ENCODE results near the gene SESN1. TPM values are rescaled to one million over a fixed set of nuclear protein-coding genes. Genes with fewer than 3 reads are reported as not detected.

The SESN1 gene
- total RNA-seq, 4 donors from 2014 or later, result 50.7 to 80.9 (median 61.8) TPM

DNA sequence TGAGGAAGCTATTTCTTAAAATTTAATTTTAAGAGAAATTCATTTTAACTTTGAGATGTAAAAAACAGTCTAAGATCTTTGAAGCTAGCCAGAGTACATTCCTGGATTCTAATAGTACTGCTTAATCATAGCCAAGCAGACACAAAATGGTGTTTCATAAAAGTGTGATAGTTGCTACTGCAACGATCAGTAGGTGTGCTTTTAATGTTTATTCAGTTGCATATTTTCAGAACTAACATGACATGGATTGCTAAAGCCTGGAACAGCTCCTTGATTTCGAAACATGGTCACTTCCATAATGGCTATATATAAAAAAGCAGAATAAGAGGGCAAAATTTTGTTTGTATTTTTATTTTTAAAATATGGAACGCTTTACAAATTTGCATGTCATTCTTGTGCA lies 35.5 kb downstream of the SESN1 start:
- WGBS, result 39% methylated on average over 3 of the region's 3 CpGs
- peak overlapping the region in 1 of 4 donors; percentile 3 for H3K4me3 ChIP-seq
- peak overlapping the region; percentile 54 to 69 (median 65) for H3K27ac ChIP-seq (replicated peaks in 1 of 4)
- peaks cover 44 to 92% (median 80%) of the 10 kb centered on the region in 4 donors for H3K4me1 ChIP-seq
- TF ChIP-seq POLR2A (IDR thresholded peaks at IDR 0.05; ENCODE audit: low read depth), result no peak
- TF ChIP-seq EP300 (IDR thresholded peaks at IDR 0.05), result no peak
- peak in 1 of 2 donors; percentile 60 for TF ChIP-seq POLR2AphosphoS5 (IDR thresholded peaks at IDR 0.05)
- TF ChIP-seq, protein P1, sequence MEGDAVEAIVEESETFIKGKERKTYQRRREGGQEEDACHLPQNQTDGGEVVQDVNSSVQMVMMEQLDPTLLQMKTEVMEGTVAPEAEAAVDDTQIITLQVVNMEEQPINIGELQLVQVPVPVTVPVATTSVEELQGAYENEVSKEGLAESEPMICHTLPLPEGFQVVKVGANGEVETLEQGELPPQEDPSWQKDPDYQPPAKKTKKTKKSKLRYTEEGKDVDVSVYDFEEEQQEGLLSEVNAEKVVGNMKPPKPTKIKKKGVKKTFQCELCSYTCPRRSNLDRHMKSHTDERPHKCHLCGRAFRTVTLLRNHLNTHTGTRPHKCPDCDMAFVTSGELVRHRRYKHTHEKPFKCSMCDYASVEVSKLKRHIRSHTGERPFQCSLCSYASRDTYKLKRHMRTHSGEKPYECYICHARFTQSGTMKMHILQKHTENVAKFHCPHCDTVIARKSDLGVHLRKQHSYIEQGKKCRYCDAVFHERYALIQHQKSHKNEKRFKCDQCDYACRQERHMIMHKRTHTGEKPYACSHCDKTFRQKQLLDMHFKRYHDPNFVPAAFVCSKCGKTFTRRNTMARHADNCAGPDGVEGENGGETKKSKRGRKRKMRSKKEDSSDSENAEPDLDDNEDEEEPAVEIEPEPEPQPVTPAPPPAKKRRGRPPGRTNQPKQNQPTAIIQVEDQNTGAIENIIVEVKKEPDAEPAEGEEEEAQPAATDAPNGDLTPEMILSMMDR (IDR thresholded peaks at IDR 0.05), result no peak
- no peak for DNase-seq (ENCODE audit: extremely low spot score)
- intact Hi-C loops (cut with DNase I), result loop anchor here (5.0 kb wide), 1 partner anchor 47 kb away; no protein-coding TSS in a partner anchor
- H3K27me3 ChIP-seq, result no peaks in the 10 kb centered on the region
- no peaks in the 10 kb centered on the region for H3K36me3 ChIP-seq
- no peaks in the 10 kb centered on the region for H3K9me3 ChIP-seq

- TF ChIP-seq EP300 (IDR thresholded peaks at IDR 0.05) (no peak), POLR2AphosphoS5 (IDR thresholded peaks at IDR 0.05) (no peak), POLR2A (IDR thresholded peaks at IDR 0.05; ENCODE audit: low read depth) (no peak)
- TF ChIP-seq, protein P1 (IDR thresholded peaks at IDR 0.05), result no peak
- H3K27ac ChIP-seq (replicated peaks in 1 of 4), result peak overlapping the region; percentile 54 to 69 (median 65)
- no peak overlapping the region for H3K4me3 ChIP-seq
- intact Hi-C loops (cut with DNase I), result loop anchor here (5.0 kb wide), 1 partner anchor 46 kb away; no protein-coding TSS in a partner anchor
- no peaks in the 10 kb centered on the region for H3K9me3 ChIP-seq
- peaks cover 47 to 90% (median 78%) of the 10 kb centered on the region in 4 donors for H3K4me1 ChIP-seq
- H3K36me3 ChIP-seq, result no peaks in the 10 kb centered on the region
- DNase-seq (ENCODE audit: extremely low spot score), result no peak
- 38% methylated on average over 2 of the region's 2 CpGs for WGBS
- H3K27me3 ChIP-seq, result no peaks in the 10 kb centered on the region
These were observed 36.0 kb downstream of the SESN1 start for GRCh38 chr6:109058620-109059019.

GRCh38 chr6:109056661-109057060 lies 38.0 kb downstream of the SESN1 start:
- H3K4me1 ChIP-seq, result peaks cover 54 to 91% (median 76%) of the 10 kb centered on the region in 4 donors
- intact Hi-C loops (cut with DNase I), result loop anchor here (5.0 kb wide), 1 partner anchor 44 kb away; no protein-coding TSS in a partner anchor
- DNase-seq (ENCODE audit: extremely low spot score), result no peak

DNA sequence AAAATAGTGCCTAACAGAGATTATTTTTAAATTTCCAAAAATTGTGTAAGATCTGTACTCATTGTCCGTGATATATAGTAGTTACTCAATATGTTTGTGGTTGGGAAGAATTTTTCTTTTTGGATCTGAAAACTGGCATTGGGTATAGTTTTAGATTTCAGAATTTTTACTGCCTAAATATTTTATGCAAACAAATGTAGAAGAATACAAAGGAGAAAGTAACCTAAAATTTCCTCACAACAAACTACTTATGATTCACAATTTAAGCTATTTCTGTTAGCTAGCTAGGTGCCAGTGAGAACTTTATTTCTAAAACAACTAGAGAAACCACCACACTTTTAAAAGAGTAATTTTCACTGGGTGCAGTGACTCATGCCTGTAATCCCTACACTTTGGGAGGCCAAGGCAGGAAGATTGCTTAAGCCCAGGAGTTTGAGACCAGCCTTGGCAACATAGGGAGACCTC lies 38.8 kb downstream of the SESN1 start:
- H3K27ac ChIP-seq (replicated peaks in 1 of 4), result peak overlapping the region in 3 of 4 donors; percentile 17 to 53 (median 25)
- no peak overlapping the region for H3K4me3 ChIP-seq
- H3K27me3 ChIP-seq, result no peaks in the 10 kb centered on the region
- peaks cover 54 to 90% (median 73%) of the 10 kb centered on the region in 4 donors for H3K4me1 ChIP-seq
- no peaks in the 10 kb centered on the region for H3K9me3 ChIP-seq
- TF ChIP-seq, protein P1 (IDR thresholded peaks at IDR 0.05), result no peak
- intact Hi-C loops (cut with DNase I), result loop anchor here (5.0 kb wide), 1 partner anchor 44 kb away; no protein-coding TSS in a partner anchor
- 81% methylated on average over 1 of the region's 1 CpG for WGBS
- no peak for DNase-seq (ENCODE audit: extremely low spot score)
- H3K36me3 ChIP-seq, result no peaks in the 10 kb centered on the region

More at GRCh38 chr6:109056661-109057060, 38.0 kb downstream of the SESN1 start:
- Histone ChIP-seq H3K9me3 (no peaks in the 10 kb centered on the region), H3K4me3 (no peak overlapping the region), H3K36me3 (no peaks in the 10 kb centered on the region), H3K27me3 (no peaks in the 10 kb centered on the region), H3K27ac (replicated peaks in 1 of 4) (peak overlapping the region in 1 of 4 donors; percentile 17)
- no peak for TF ChIP-seq POLR2A (IDR thresholded peaks at IDR 0.05; ENCODE audit: low read depth)
- no peak for TF ChIP-seq EP300 (IDR thresholded peaks at IDR 0.05)
- TF ChIP-seq, protein P1 (IDR thresholded peaks at IDR 0.05), result no peak
- no peak for TF ChIP-seq POLR2AphosphoS5 (IDR thresholded peaks at IDR 0.05)

DNA sequence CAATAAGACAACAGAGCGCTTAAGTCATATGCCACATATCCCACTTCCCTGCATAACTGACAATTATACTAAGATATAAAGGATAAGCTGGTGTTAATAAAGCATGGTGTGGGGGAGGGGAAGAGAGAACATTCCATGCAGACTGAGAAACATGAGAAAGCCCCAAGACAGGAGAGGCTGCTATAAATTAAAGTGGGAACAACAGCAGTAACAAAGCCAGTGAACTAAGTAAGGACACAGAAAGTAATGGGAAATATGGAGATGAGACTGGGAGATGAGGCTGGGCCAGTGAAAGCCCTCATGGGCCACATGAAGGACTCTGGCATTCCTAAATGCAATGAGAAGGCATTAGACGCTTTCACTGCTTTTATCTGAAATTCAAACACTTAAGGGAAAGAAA lies 41.3 kb downstream of the SESN1 start:
- TF ChIP-seq EP300 (IDR thresholded peaks at IDR 0.05), result no peak
- TF ChIP-seq, protein P1 (IDR thresholded peaks at IDR 0.05), result no peak
- TF ChIP-seq POLR2A (IDR thresholded peaks at IDR 0.05; ENCODE audit: low read depth), result no peak
- no peak for TF ChIP-seq POLR2AphosphoS5 (IDR thresholded peaks at IDR 0.05)
- H3K36me3 ChIP-seq, result no peaks in the 10 kb centered on the region
- DNase-seq (ENCODE audit: extremely low spot score), result no peak
- H3K4me1 ChIP-seq, result peaks cover 42 to 79% (median 58%) of the 10 kb centered on the region in 4 donors
- 94% methylated on average over 2 of the region's 2 CpGs for WGBS
- H3K27ac ChIP-seq (replicated peaks in 1 of 4), result no peak overlapping the region
- no peak overlapping the region for H3K4me3 ChIP-seq
- H3K9me3 ChIP-seq, result no peaks in the 10 kb centered on the region
- intact Hi-C loops (cut with DNase I), result no loop called here
- no peaks in the 10 kb centered on the region for H3K27me3 ChIP-seq

All from esophagus muscularis mucosa (tissue), 4 donors.